Hematopoietic multipotent progenitor cell treated with erythropoietin and hydrocortisone succinate and interleukin-3 and kit ligand, for 15 days (in vitro differentiated cells): ENCODE results near the gene POLR2B.
"Not testable (repeated sequence)": the region's sequence is repeated elsewhere in the genome, so short reads cannot be mapped to it uniquely, and the experiment has no call there.

ENCODE experiments used
- DNase-seq: peaks from one replicate; pipeline ENCODE4 v3.0.0-alpha.2; 2015; ENCODE audit warnings: low spot score

Gene POLR2B

DNA sequence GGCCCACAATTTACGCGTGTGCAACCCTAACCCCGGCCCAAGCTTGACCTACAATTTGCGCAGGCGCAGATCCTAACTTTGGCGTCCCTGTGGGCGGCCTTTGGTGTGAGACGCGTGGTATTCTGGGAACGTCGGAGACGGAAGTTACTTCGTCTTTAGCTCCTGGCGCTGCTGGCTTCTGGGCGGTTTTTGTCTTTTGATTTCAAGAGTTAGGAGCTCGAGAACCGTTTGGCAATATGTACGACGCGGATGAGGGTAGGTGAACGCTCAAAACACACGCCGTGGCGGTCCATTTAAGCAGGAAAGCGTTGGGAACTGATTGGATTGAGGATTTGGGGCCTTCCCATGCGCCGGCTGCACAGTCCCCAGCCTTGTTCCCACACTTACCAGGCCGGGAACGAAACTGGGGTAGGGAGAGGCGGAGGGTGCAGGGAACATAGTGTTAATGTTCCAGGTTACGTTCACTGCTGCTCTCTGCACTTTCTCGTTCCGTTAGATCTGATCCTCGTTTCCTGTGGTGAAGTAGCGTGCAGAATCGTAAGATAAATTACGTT, at the start of gene POLR2B:
Gene POLR2B (plus strand): TSS at position 147 of the 554 bp plus-strand sequence. CDS start 90 bp downstream, at position 237.
- peak; percentile 94 for DNase-seq

DNA sequence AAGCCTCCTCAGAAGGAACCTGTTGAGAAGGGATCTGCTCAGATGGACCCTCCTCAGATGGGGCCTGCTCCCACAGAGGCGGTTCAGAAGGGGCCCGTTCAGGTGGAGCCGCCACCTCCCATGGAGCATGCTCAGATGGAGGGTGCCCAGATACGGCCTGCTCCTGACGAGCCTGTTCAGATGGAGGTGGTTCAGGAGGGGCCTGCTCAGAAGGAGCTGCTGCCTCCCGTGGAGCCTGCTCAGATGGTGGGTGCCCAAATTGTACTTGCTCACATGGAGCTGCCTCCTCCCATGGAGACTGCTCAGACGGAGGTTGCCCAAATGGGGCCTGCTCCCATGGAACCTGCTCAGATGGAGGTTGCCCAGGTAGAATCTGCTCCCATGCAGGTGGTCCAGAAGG, 48.1 kb upstream of the POLR2B start:
- DNase-seq: no peak

DNA sequence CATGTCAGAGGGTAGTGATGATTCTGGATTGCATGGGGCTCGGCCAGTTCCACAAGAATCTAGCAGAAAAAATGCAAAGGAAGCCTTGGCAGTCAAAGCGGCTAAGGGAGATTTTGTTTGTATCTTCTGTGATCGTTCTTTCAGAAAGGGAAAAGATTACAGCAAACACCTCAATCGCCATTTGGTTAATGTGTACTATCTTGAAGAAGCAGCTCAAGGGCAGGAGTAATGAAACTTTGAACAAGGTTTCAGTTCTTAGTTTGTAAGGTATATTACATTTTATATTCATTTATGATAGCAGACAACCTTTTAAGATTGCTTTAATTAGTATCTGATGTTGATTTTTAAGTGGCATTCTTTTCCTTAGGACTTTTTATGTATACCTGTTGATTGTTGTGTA, 46.8 kb upstream of the POLR2B start:
- DNase-seq: no peak

- DNase-seq: no peak
Measured at GRCh38 chr4:56937262-56937661, 41.4 kb upstream of the POLR2B start.

GRCh38 chr4:56939826-56940225, 38.9 kb upstream of the POLR2B start:
- not testable (repeated sequence) for DNase-seq

GRCh38 chr4:56940403-56940802, 38.3 kb upstream of the POLR2B start:
- DNase-seq: no peak

- DNase-seq: no peak
Measured at GRCh38 chr4:56940971-56941370, 37.7 kb upstream of the POLR2B start.

- DNase-seq: no peak
Measured at GRCh38 chr4:56941403-56941802, 37.3 kb upstream of the POLR2B start.

- no peak for DNase-seq
Measured at GRCh38 chr4:56953680-56954520, 24.8 kb upstream of the POLR2B start.

- no peak for DNase-seq
Measured at GRCh38 chr4:56958111-56958517, 20.6 kb upstream of the POLR2B start.

DNA sequence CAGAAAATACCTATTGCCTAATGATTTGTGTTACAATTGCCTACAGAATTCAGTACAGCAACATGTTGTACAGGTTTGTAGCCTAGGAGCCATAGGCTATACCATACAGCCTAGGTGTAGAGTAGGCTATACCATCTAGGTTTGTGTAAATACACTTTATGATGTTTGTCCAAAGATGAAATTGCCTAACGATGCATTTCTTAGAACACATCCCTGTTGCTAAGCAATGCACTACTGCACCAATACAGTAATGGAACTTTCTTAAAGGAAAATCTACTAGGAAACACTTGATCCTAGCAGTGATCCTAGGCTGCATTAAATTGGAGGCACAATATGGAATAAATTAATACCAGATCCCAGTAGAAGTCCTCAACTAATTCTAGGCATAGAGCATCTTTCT, 19.6 kb upstream of the POLR2B start:
- DNase-seq: no peak

DNA sequence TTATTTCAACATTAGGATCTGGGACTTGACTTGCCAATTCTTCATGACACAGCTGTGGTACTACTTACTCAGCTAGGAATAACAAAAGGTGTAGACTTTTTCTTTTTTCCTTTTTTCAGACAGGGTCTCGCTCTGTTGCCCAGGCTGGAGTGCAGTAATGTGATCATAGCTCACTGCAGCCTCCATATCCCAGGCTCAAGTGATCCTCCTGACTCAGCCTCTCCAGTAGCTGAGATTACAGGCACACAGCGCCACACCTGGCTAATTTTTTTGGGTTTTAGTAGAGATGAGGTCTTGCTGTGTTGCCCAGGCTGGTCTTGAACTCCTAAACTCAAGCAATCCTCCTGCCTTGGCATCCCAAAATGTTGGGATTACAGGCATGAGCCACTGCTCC, 17.6 kb upstream of the POLR2B start:
- DNase-seq: no peak

DNA sequence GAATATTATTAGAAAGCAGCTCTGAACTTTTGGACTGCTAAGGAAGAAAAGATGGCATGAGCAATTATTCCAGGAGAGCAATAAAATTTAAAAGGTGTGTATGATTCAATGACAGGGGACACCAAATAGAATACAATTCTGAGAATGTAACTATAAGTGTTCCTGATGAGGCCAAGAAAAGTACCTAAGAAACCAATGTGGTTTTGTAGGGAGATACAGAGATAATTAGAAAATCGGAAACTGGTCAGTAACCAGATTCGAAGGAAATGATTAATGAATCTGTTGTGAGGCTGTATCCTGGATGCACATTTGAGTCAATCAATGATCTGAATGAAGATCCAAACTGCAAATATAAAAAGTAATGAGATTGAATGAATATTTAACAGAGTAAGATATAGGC, 7.3 kb upstream of the POLR2B start:
- DNase-seq: no peak

DNA sequence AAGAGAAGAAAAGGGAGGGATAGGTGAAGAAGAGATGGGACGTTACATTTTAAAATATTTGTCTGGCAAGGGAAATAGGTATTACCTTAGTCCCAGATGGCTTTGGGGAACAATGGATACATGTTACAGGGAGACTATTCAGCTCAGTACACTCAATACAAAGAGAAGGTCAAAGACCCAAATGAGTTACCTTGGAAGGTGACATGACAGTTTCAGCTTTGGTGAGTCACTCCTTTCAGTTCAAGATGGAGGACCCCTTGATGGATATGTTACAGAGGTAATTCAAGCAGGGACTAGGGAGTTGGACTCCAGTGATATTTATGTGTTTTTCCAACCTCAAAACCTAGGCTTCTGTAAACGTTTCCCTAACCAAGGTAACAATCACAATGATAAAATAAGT, 6.3 kb upstream of the POLR2B start:
- no peak for DNase-seq

DNA sequence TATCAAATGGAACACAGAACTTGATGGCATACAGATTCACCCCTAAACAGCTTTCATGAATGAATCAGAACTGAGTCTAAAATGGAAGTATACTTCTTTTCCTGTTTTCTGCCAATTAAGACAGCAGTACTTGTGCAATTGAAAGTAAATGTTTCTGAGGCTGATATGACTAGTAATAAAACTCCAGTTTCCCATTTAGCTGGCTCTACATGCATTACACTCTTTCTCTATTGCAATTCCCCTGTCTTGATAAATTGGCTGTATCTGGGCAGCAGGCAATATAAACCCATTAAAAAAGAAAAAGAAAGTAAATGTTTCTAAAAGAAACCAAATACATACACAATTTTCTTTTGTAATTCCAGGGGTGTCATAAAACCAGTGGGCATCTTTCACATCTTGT, 5.9 kb upstream of the POLR2B start:
- DNase-seq: no peak

- no peak for DNase-seq
Measured at GRCh38 chr4:56973336-56973735, 5.4 kb upstream of the POLR2B start.

DNA sequence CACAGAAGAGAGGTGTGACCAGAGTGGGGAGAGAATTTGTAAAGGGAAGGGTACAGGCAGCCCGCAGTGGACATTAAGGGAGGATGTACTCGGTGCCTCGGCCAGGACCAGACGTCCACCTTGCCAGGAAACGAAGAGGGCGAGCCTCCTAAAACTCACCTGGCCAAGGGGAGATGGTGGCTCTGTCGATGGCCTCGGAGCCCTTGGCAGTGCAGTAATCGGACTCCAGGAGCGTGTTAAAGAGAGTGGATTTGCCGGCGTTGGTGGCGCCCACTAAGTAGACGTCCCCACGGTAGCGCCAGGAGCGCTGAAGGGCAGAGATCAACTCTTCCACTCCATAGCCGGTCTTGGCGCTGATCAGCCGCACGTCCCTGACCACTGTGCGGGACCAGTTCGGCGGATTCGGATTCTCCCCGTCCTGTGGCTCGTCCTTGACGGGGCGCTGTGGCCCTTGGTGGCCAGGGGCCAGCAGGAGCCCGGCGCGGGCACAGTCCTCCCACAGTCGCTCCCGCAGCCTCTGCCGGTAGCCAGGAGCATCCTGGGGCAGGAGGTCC, 2.3 kb upstream of the POLR2B start:
- DNase-seq: peak; percentile 22

DNA sequence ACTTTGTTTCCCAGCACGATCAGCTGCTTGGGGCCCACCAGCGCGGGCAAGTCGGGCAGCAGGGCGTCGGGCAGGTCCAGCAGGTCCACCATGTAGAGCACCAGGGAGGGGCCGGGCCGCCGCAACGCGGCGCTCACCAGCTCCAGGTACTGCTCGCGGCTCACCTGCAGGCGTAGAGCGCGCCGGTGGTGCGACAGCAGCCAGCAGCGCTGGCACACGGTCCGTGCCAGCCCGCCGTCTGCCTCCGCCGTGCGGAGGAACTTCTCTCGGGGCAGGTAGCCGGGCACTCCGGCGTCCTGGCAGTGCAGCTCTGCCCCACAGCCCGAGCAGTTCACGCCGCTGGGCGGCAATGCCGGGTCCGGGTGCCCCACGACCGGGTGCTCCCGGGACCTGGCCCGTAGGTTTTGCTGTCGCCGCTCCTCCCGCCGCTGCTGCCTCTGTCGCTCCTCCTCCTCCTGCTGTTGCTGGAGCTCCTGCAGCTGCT, 1.8 kb upstream of the POLR2B start:
- peak; percentile 45 for DNase-seq

- DNase-seq: peak; percentile 98
Measured at GRCh38 chr4:56977321-56978012, 1.2 kb upstream of the POLR2B start, which contains the start of gene NOA1. NOA1 (minus strand) TSS chr4:56977606; CDS start chr4:56977585, 21 bp downstream.

DNA sequence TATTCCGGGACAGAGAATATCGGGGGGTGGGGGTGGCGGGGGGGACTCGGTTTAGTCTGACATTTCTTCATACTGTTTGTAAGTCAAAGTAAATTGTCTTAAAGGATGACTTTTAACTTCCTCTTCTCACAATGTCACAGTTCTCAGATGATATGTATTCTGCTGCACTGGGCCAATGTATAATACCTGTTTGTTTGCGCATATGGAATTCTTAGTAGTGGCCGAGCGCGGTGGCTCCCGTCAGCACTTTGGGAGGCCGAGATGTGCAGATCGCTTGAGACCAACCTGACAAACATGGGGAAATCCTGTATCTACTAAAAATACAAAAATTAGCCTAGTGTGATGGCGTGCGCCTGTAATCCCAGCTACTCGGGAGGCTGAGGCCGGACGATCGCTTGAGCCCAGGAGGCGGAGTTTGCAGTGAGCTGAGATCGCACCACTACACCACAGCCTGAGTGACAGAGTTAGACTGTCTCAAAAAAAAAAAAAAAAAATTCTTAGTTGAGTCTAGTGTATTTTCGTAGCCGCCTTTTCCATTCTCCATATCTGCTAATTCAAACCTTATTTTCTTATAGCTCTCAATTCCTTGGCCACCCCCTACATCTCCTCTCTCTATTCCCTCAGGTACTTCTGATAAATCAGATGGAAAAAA, 851 bp downstream of the POLR2B start:
- DNase-seq: peak; percentile 35

GRCh38 chr4:56981795-56982201, 3.1 kb downstream of the POLR2B start:
- no peak for DNase-seq

GRCh38 chr4:56986192-56986591, 7.5 kb downstream of the POLR2B start:
- DNase-seq: no peak
